NB4 (cell line): ENCODE results near the gene PCSK7.

Experiments
- DNase-seq: peaks from one replicate; pipeline ENCODE4 v3.0.0; 2010; ENCODE audit warnings: low read depth
- H3K4me3 ChIP-seq: one replicate; pipeline ENCODE4 v1.5.1; 2011; ENCODE audit warnings: mild to moderate bottlenecking, low read depth, low read length, moderate library complexity
- MYC ChIP-seq: IDR thresholded peaks from 2 replicates; pipeline ENCODE4 v1.6.1; 2011; ENCODE audit warnings: low read depth, low read length
- POLR2A ChIP-seq: IDR thresholded peaks from 2 replicates; pipeline ENCODE4 v1.6.1; 2011; ENCODE audit warnings: mild to moderate bottlenecking; ENCODE audit not compliant: insufficient read length; ENCODE audit errors: extremely low read depth
- TF ChIP-seq, protein P1 (sequence below): IDR thresholded peaks from 2 replicates; pipeline ENCODE4 v1.6.1; 2011; ENCODE audit warnings: low read depth, low read length
- TF ChIP-seq, protein P2 (sequence below): IDR thresholded peaks from one replicate; pipeline ENCODE4 v1.5.1; 2012; ENCODE audit warnings: low read depth, low read length

The PCSK7 gene

DNA sequence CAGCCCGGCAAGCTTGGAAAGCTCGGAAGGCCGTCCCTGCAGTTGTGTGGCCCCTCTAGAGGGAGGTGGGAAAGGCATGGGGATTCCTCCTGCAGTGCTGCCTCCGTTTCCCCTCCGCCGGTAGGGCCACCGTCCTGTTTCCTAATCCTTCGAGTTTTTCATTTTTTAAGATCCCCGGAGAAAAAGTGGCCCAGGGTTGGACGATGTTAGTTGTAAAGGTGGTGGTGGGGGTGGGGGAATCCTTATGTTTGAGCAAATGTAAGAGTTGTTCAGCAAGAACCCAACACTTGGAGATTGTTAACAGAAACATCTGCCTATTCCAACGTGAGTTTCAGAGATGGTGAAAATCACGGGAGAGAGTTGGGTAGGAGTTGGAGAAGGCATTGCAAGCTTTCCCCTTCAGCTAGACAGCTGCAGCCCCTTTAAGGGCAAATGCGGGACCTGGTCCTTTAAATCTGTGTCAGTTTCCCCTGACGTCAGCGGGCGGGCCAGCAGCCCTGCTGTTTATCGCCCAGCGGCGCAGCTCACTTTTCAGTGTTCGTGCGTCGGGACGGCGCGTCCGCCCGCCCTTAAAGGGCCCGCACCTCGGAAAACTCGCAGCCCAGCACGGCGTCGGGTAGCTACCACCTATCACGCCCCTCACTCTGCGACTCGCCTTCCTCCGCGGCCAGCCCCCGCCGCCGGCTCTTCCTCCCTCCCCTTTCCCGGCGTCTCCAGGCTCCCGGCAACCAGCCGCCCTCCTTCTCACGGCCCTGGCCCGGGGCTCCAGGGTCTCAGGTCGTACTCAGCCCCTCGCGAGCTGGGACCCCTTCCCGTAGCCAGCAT lies 53.5 kb downstream of the PCSK7 start, which contains the start of gene SIDT2:
Gene SIDT2 (plus strand): TSS at position 534 of the 825 bp plus-strand sequence. CDS start 521 bp downstream, outside the sequence.
- peak; percentile 96 for DNase-seq
- TF ChIP-seq, protein P1, sequence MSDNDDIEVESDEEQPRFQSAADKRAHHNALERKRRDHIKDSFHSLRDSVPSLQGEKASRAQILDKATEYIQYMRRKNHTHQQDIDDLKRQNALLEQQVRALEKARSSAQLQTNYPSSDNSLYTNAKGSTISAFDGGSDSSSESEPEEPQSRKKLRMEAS: peak; percentile 62
- TF ChIP-seq POLR2A: no peak
- H3K4me3 ChIP-seq: peak within 1 kb of the TSS; percentile 63

DNA sequence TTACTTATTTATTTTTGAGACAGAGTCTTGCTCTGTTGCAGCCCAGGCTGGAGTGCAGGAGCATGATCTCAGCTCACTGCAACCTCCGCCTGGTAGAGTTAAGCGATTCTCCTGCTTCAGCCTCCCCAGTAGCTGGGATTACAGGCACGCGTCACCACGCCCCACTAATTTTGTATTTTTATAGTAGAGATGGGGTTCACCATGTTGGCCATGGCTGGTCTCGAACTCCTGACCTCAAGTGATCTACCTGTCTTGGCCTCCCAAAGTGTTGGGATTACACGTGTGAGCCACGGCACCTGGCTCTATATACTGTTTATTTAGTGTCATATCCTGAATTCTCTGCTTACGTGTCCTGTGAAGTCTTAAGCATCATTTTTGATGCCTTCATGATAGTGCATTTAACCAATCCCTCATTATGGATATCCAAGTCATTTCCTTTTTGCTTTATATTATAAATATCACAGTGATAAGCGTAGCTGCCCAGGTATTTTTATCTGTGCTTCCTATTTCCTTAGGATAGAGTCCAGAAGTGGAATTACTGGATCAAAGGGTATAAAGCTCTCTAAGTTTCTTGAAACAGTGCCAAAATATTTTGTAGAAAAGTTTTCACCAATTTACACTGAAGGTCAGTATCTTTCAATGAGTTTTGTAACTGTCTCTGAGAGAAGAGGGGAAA lies 54.2 kb downstream of the PCSK7 start:
- no peak for TF ChIP-seq POLR2A
- no peak for TF ChIP-seq MYC
- TF ChIP-seq, protein P1: no peak
- no peak for DNase-seq
- H3K4me3 ChIP-seq: peak overlapping the region; percentile 63

DNA sequence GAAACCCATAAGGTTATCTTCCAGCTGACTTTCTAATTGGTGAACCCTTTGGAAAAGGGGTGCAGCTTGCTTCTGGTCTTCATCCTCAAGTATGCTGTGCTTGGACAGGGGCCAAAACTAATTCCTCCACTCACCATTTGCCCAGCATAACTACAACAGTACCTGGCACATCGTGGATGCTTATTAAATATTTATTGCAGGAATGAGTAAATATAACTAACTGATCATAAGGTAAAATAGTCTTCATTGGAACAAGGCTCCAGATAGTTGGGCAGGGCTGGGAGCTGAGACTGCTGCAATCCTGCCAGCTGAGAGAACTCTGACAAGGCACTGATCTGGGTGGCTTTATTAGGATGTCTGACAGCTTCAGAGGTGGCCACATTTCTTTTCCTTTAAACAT lies 55.7 kb downstream of the PCSK7 start:
- no peak for DNase-seq
- no peak overlapping the region for H3K4me3 ChIP-seq
- TF ChIP-seq, protein P1: no peak
- TF ChIP-seq POLR2A (no peak), MYC (no peak)
- TF ChIP-seq, protein P2, sequence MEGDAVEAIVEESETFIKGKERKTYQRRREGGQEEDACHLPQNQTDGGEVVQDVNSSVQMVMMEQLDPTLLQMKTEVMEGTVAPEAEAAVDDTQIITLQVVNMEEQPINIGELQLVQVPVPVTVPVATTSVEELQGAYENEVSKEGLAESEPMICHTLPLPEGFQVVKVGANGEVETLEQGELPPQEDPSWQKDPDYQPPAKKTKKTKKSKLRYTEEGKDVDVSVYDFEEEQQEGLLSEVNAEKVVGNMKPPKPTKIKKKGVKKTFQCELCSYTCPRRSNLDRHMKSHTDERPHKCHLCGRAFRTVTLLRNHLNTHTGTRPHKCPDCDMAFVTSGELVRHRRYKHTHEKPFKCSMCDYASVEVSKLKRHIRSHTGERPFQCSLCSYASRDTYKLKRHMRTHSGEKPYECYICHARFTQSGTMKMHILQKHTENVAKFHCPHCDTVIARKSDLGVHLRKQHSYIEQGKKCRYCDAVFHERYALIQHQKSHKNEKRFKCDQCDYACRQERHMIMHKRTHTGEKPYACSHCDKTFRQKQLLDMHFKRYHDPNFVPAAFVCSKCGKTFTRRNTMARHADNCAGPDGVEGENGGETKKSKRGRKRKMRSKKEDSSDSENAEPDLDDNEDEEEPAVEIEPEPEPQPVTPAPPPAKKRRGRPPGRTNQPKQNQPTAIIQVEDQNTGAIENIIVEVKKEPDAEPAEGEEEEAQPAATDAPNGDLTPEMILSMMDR: no peak

DNA sequence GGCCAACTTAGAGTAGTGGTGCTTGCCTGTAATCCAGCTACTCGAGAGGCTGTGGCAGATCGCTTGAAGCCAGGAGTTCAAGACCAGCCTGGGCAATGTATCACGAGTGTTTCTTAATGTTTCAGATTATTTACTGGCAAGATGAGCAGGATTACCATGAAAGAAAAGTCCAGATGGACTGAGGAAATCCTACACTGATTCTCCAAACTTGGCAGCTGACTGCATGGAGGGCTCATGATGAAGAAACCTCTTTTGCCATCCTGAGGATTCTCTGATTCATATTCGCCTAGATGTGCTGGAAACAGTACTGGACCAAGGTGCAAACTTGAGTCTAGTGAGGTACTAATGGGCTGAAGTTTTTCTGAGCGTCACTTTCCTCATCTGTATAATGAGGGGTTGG lies 56.1 kb downstream of the PCSK7 start:
- TF ChIP-seq, protein P2: no peak
- TF ChIP-seq, protein P1: no peak
- no peak for TF ChIP-seq MYC
- no peak for TF ChIP-seq POLR2A
- DNase-seq: no peak
- no peak overlapping the region for H3K4me3 ChIP-seq

DNA sequence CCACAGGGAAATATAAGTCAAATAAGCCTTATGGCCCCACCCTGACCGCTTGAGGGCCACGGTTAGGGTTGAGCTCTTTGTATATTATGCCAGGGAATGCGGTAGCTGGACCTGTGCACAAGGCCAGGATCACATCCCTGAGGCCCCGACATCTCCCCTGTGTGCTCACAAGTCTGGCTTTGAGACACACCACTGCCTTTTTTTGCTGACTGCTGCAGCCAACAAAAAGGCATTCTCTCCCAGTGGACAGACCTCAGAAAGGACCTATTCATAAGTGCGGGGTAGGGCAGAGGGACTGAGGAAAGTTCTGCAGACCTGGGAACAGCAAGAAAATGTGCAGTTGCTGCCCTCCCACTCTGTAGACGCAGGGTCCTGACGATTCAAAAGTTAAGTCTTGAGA lies 56.8 kb downstream of the PCSK7 start:
- H3K4me3 ChIP-seq: no peak overlapping the region
- TF ChIP-seq MYC (no peak), POLR2A (no peak)
- TF ChIP-seq, protein P2: no peak
- TF ChIP-seq, protein P1: no peak
- DNase-seq: no peak

DNA sequence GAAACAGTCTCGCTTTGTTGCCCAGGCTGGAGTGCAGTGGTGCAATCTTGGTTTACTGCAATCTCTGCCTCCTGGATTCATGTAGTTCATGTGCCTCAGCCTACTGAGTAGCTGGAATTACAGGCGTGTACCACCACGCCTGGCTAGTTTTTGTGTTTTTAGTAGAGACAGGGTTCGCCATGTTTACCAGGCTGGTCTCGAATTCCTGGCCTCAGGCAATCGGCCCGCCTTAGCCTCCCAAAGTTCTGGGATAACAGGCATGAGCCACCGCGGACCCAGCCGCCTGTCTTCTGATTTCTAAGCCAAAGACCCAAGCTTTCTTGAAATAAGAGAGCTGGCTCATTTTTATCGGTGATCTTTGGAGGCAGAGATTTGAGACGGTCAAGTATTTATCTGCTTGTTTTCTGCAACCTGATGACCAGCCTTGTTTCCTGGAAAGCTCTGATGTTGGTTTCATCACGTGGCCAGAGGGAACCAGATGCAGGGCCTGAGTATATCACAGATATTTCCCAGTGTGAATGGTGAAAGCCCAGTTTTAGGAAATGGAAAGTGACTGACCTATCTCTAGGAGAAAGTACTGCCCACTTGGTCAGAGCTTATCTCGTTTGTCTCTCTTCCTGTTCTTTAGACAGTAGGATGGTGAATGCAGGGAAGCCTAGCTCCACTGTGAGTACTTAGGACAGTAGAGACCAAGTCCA lies 59.0 kb downstream of the PCSK7 start:
- TF ChIP-seq POLR2A (no peak), MYC (no peak)
- TF ChIP-seq, protein P1: no peak
- TF ChIP-seq, protein P2: no peak
- no peak for DNase-seq
- H3K4me3 ChIP-seq: no peak overlapping the region
